Measurements from ENCODE around the gene JMJD8. TPM values are rescaled to one million over a fixed set of nuclear protein-coding genes. Genes with fewer than 3 reads are reported as not detected.
"Not testable (repeated sequence)": the region's sequence is repeated elsewhere in the genome, so short reads cannot be mapped to it uniquely, and the experiment has no call there.

The JMJD8 gene
- polyA plus RNA-seq, 1 donor (not counting 4 experiments of a cell fraction or from before 2014, with no cell fraction given): 20.1 TPM

GRCh38 chr16:712740-713250, 28.7 kb upstream of the JMJD8 start:
- H3K4me3 ChIP-seq (ENCODE audit: control insufficient read depth in 2 of 3, extremely low read depth in 1 of 3, insufficient read depth in 2 of 3, low read depth in 1 of 3, low read length in 3 of 3); H3K79me2 ChIP-seq (ENCODE audit: control insufficient read depth, insufficient read depth, low read length); H3K9ac ChIP-seq (ENCODE audit: control insufficient read depth, extremely low read depth, insufficient read depth, low read length); H2AFZ ChIP-seq (ENCODE audit: control insufficient read depth, low read length); H3K4me2 ChIP-seq (ENCODE audit: control insufficient read depth, extremely low read depth, insufficient read depth, low read depth, low read length); H3K27ac ChIP-seq (ENCODE audit: control insufficient read depth, insufficient read depth, low read length); H3K9me3 ChIP-seq (ENCODE audit: control insufficient read depth, low read depth, low read length); dilution Hi-C loops (cut with MboI; ENCODE audit: extremely low pct_ligation_motif_present, low sequenced_read_pairs); H3K36me3 ChIP-seq (ENCODE audit: control insufficient read depth in 2 of 2, extremely low read depth in 1 of 2, insufficient read depth in 2 of 2, low read length in 2 of 2); H3K9me1 ChIP-seq (ENCODE audit: control insufficient read depth, extremely low read depth, insufficient read depth, low read length); H4K20me1 ChIP-seq (ENCODE audit: control insufficient read depth, extremely low read depth, insufficient read depth, low read length): not testable (repeated sequence)
- FAIRE-seq (peak; percentile 86), DNase-seq (ENCODE audit: low read depth, low spot score) (peak; percentile 98)
- peak; percentile 51 to 60 (median 58) for TF ChIP-seq CTCF (optimal IDR thresholded peaks at IDR 0.05 in 1 of 3, IDR thresholded peaks at IDR 0.05 in 1 of 3, conservative IDR thresholded peaks at IDR 0.05 in 1 of 3; ENCODE audit: extremely low read depth in 1 of 3, insufficient read depth in 2 of 3, low read length in 3 of 3)
- H3K27me3 ChIP-seq (ENCODE audit: control insufficient read depth, extremely low read depth, insufficient read depth, low read length): peaks cover 38% of the 10 kb centered on the region
- peaks cover 20% of the 10 kb centered on the region for H3K4me1 ChIP-seq (ENCODE audit: control insufficient read depth, extremely low read depth, insufficient read depth, low read length)

GRCh38 chr16:711548-712320, 27.6 kb upstream of the JMJD8 start:
- DNase-seq (ENCODE audit: low read depth, low spot score) (no peak), FAIRE-seq (no peak)
- H3K4me2 ChIP-seq (ENCODE audit: control insufficient read depth, extremely low read depth, insufficient read depth, low read depth, low read length): peak overlapping the region; percentile 10
- peaks cover 6% of the 10 kb centered on the region for H4K20me1 ChIP-seq (ENCODE audit: control insufficient read depth, extremely low read depth, insufficient read depth, low read length)
- H3K4me1 ChIP-seq (ENCODE audit: control insufficient read depth, extremely low read depth, insufficient read depth, low read length): peaks cover 20% of the 10 kb centered on the region
- dilution Hi-C loops (cut with MboI; ENCODE audit: extremely low pct_ligation_motif_present, low sequenced_read_pairs): no loop called here
- peaks cover 5% of the 10 kb centered on the region for H3K79me2 ChIP-seq (ENCODE audit: control insufficient read depth, insufficient read depth, low read length)
- no peaks in the 10 kb centered on the region for H3K36me3 ChIP-seq (ENCODE audit: control insufficient read depth in 2 of 2, extremely low read depth in 1 of 2, insufficient read depth in 2 of 2, low read length in 2 of 2)
- TF ChIP-seq EZH2 (IDR thresholded peaks at IDR 0.05; ENCODE audit: low read length): no peak
- peak; percentile 68 to 94 (median 92) for TF ChIP-seq CTCF (optimal IDR thresholded peaks at IDR 0.05 in 1 of 3, IDR thresholded peaks at IDR 0.05 in 1 of 3, conservative IDR thresholded peaks at IDR 0.05 in 1 of 3; ENCODE audit: extremely low read depth in 1 of 3, insufficient read depth in 2 of 3, low read length in 3 of 3)
- H3K4me3 ChIP-seq (ENCODE audit: control insufficient read depth in 2 of 3, extremely low read depth in 1 of 3, insufficient read depth in 2 of 3, low read depth in 1 of 3, low read length in 3 of 3): no peak overlapping the region
- no peak overlapping the region for H3K9ac ChIP-seq (ENCODE audit: control insufficient read depth, extremely low read depth, insufficient read depth, low read length)
- no peaks in the 10 kb centered on the region for H3K9me1 ChIP-seq (ENCODE audit: control insufficient read depth, extremely low read depth, insufficient read depth, low read length)
- no peak overlapping the region for H2AFZ ChIP-seq (ENCODE audit: control insufficient read depth, low read length)
- H3K27ac ChIP-seq (ENCODE audit: control insufficient read depth, insufficient read depth, low read length): no peak overlapping the region
- peaks cover 48% of the 10 kb centered on the region for H3K27me3 ChIP-seq (ENCODE audit: control insufficient read depth, extremely low read depth, insufficient read depth, low read length)
- no peaks in the 10 kb centered on the region for H3K9me3 ChIP-seq (ENCODE audit: control insufficient read depth, low read depth, low read length)

Measured in keratinocyte (primary cell).